NCI-H226 (cell line): ENCODE data around the gene ZNF592.

Source experiments
- DNase-seq: peaks from one replicate; pipeline ENCODE4 v3.0.0-alpha.2; 2015

Gene ZNF592

GRCh38 chr15:84780492-84780891, 32.1 kb downstream of the ZNF592 start:
- no peak for DNase-seq

DNA sequence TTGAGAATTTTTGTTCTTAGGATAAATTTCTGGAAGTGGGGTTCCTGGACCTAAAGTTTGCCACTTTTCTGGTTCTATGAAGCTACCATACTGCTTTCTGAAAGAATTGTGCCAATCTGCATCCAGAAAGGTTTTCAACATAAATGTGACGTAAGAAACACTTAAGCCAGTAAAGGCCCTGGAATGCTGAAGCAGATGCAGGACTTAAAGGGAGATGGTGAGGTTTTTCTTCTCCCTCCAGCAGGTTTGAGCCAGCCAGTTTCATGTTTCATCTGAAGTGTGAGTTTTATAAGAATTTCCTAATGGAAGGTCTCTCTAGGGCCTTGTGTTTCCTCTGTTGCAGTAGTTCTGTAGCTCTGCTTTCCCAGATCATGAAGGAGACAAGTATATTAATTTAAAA, 33.1 kb downstream of the ZNF592 start:
- DNase-seq = no peak

- no peak for DNase-seq
Observed at GRCh38 chr15:84782346-84782745, 34.0 kb downstream of the ZNF592 start.

DNA sequence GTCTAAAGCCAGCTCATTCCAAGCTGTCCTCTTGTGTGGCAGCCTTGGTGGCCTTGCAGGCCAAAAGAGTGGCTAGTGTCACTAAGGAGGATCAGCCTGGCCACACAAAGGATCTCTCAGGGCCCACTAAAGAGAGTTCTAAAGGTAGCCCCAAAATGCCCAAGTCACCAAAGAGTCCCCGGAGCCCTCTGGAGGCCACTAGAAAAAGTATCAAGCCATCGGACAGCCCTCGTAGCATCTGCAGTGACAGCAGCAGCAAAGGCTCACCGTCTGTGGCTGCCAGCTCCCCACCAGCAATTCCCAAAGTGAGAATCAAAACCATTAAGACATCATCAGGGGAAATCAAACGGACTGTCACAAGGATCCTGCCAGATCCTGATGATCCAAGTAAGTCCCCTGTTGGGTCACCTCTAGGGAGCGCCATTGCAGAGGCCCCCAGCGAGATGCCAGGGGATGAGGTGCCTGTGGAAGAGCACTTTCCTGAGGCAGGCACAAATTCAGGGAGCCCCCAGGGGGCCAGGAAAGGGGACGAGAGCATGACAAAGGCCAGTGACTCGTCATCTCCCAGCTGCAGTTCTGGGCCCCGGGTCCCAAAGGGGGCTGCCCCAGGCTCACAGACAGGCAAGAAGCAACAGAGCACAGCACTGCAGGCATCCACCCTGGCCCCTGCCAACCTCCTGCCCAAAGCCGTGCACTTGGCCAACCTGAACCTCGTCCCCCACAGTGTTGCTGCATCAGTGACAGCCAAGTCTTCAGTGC, 35.3 kb downstream of the ZNF592 start:
- DNase-seq = no peak

- no peak for DNase-seq
Observed at GRCh38 chr15:84784262-84784661, 35.9 kb downstream of the ZNF592 start.

GRCh38 chr15:84785053-84785452, 36.7 kb downstream of the ZNF592 start:
- DNase-seq = no peak

DNA sequence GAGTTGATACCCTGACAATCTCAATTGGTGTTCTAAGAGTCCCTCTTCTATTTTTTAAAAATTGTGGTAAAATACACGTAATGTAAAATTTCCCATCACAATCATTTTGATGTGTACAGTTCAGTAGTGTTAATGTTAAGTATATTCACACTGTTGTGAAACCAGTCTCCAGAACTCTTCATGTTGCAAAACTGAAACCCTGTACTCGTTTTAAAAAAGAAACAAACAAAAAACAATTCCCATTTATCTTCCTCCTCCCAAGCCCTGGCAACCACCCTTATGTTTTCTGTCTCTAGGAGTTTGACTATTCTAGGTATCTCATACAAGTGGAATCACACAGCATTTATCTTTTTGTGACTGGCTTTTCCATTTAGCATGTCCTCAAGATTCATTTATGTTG, 40.1 kb downstream of the ZNF592 start:
- no peak for DNase-seq

DNA sequence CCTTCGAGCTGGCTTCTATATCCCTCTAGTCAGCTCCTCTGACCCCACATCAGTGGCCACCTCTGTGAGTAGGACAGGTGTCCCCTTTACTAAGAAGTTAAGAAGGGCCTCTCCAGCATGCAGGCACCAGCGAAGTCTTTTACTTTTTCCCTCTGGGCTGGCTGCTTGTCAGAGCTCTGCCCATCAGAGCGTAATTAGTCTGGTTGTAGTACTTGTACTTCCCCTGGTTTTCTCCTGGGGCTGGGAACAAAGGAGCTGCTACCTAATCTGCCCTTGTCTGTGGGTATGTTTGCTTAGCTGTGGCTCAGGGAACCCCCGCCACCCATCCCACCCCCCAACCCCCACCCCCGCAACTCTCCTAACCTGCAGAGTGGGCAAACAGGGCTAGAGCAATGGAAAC, 41.4 kb downstream of the ZNF592 start:
- no peak for DNase-seq

DNA sequence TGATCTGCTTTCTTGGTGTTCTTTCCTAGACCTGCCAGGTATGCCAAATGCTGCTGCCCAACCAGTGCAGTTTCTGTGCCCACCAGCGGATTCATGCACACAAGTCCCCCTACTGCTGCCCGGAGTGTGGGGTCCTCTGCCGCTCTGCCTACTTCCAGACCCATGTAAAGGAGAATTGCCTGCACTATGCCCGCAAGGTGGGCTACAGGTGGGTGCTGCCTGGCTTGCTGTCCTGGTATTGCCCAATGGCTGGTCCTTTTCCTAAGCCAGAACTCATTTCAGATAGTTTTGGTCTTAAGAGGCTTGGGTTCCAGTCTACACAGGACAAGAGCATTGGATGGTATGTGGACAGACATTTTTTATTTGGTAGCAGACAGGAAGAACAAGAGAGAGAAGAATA, 42.3 kb downstream of the ZNF592 start:
- DNase-seq = no peak

GRCh38 chr15:84791763-84792162, 43.4 kb downstream of the ZNF592 start:
- DNase-seq = peak; percentile 62

GRCh38 chr15:84793431-84794161, 45.2 kb downstream of the ZNF592 start:
- no peak for DNase-seq

- DNase-seq = no peak
Observed at GRCh38 chr15:84794162-84794547, 45.8 kb downstream of the ZNF592 start.

DNA sequence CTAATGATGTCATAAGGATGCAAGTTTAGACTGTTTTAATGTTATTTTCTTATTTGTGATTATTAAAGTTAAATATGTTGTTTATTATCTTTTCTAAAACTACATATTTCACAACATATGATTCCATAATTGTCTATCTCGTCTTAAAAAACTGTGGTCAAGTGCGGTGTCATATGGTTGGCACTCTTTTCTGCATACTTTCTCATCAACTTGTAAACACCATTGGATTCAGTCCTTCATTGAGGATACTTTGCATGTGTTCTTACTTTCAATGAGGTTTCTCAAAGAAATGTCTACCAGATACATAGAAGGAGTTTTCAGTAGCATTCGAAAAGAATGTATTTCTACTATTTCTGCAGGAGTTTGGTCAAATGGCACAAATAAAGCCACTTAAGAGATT, 46.8 kb downstream of the ZNF592 start:
- DNase-seq = no peak

DNA sequence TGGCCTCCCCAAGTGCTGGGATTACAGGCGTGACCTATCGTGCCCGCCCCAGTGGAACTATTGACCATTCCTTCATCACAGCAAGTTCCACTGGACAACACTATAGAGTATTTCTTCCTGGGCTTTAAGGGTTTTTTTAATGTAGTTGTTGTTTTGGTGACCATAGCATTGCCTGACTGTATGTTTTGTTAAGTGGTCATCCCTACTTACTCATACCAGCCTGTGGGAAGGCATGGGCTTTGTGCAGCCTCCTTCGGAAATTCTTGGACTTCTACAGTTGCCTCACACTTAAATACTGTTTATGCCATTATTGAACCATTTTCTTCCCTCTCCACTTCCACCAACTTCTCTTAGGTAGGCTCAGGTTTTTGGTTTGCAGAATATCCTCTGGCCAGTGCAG, 48.8 kb downstream of the ZNF592 start:
- DNase-seq = no peak

- no peak for DNase-seq
Observed at GRCh38 chr15:84797801-84798200, 49.4 kb downstream of the ZNF592 start.

DNA sequence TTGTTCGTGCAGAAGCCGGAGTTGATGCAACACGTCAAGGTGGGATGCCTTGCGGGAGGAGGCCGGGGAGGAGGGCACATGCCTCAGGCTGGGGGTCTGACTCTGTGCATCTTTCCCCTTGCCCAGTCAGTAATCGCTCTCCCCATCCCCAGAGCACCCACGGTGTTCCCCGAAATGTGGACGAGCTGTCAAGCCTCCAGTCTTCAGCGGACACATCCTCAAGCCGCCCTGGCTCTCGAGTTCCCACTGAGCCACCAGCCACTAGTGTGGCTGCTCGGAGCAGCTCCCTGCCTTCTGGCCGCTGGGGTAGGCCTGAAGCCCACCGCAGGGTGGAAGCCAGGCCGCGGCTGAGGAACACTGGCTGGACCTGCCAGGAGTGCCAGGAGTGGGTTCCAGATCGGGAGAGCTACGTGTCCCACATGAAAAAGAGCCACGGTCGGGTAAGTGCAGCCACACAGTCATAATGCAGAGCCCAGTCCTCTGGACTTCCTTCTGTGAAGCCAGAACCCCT, 50.1 kb downstream of the ZNF592 start:
- no peak for DNase-seq

DNA sequence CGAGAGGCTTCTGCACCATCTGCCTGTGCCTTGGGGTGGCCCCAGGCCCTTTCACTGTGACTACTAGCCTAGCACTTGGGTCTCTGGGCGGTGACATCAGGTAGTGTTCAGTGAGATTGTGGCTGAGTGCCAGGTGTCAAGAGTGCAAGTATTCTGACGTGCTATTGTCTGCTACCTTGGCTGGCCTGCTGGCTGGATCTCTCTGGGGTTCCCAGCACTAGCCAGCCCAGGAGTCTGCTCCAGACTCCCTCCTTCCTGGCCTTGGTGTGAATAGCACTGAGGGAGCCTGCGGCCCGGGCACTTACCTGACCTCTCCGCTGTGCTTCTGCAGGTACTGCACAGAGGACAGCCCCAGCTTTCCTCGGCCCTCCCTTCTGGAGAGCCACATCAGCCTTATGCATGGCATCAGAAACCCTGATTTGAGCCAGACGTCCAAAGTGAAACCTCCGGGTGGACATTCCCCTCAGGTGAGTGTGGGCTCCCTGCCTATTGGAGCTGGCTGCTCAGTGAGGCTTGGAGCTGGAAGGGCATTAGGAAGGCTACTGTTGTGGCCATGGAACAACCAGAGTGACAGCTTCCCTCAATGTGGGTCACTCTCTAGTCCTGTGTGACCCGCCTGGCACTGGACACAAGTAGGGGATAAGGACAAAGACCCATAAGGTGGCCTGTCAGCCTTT, 51.3 kb downstream of the ZNF592 start:
- DNase-seq = no peak

DNA sequence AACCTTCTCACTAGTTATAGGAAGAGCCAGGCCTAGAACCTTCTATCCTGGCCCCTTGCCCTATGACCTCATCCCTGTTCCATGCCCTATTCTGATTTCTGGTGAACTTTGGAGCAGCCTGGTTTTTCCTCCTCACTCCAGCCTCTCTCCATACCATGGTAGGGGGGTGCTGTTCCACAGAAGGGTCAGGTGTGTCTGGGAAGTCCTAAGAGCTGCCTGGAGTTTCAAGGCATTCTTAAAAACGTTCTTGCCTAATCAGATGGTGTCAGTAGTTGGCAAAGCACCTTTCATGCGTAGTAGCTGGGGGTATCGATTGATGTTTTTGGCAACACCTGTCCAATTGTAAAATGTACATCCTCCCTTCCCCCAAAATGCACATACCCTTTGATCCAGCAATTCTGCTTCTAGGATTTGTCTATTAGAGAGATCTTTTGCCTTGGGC, 52.0 kb downstream of the ZNF592 start:
- DNase-seq = no peak

DNA sequence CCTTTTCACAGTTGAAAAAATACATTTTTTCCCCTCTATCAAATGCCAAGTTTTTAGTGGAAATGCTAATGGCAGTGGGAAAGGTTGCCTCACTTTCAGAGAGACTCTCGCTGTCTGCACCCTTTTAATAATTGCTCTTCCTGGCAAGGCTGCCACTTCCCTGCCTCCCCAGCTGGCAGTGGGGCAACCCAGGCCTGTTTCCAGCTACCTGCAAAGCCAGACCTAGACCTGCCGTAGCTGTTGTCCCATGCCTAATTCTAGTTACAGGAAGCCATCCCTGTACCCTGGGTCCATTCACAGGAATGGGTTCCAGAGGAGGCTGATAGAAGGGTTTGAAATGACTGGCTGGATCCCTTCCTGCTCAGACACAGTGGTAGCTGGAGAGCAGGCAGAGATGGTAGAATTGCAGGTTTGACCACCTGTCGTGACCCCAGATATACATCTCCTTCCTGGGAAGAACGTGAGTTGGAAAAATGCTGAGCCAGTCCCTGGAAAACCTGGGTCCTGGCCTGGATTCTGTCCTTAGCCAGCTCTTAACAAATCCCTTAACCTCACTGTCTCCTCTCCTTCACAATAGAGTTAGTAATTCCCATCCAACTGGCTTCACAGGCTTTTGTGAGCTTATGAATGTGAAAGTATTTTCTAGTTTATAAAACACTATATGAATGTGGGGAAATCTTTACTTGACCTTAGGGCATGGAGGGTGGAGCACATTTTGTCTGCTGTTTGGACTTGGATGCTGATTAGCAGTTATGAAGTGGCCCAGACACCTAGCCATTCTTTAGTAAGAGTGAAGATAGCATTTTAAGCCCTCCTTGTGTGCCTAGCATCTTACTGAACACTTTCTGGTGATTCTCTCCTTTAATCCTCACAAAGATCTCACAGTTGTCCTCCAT, 55.9 kb downstream of the ZNF592 start:
- DNase-seq = no peak

GRCh38 chr15:84805221-84805620, 56.8 kb downstream of the ZNF592 start:
- DNase-seq = no peak

- no peak for DNase-seq
Observed at GRCh38 chr15:84807228-84807627, 58.8 kb downstream of the ZNF592 start.

DNA sequence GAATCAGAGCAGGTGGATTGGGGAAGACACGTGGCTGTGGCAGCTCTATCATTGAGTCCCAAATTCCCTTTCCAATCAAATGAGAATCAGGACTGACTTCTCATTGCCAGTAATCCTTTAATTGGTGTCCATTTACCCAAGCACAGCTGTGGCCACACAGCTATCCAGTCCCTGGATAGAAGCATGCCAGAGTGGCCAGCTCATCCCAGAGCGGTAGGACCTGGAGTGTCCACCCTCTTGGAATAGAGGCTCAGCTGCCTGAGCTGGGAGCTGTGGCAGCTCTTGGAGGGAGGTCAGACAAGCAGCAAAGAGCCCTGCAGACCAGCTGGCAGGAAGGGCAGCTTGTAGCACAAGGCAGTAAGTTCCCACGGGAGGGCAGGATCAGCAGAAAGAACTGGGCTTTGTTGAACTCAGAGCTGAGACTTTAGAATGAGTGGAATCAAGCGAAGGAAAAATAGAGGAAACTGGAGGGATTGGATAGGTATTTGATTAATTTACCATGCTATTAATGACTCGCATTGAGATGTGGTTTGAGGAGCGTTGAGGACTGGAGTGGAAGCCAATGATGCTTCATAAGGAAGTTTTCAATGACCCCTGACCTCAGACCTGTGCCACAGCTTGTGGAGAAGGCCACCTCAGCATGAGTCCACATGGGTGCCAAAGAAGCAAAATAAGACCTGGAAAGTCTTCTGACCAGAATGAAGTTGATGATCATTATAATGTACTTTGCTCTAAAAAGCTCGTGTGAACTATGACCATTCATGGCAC, 61.9 kb downstream of the ZNF592 start:
- DNase-seq = no peak
